Activated CD8-positive, alpha-beta memory T cell treated with anti-CD3 and anti-CD28 coated beads for 24 hours (primary cell): ENCODE data around the gene FTCDNL1.

Experiments used
- DNase-seq: peaks from one replicate; pipeline ENCODE4 v3.0.0-alpha.2; 2020

Gene FTCDNL1

GRCh38 chr2:199739413-199740110, 111.4 kb downstream of the FTCDNL1 start:
- peak; percentile 88 for DNase-seq

DNA sequence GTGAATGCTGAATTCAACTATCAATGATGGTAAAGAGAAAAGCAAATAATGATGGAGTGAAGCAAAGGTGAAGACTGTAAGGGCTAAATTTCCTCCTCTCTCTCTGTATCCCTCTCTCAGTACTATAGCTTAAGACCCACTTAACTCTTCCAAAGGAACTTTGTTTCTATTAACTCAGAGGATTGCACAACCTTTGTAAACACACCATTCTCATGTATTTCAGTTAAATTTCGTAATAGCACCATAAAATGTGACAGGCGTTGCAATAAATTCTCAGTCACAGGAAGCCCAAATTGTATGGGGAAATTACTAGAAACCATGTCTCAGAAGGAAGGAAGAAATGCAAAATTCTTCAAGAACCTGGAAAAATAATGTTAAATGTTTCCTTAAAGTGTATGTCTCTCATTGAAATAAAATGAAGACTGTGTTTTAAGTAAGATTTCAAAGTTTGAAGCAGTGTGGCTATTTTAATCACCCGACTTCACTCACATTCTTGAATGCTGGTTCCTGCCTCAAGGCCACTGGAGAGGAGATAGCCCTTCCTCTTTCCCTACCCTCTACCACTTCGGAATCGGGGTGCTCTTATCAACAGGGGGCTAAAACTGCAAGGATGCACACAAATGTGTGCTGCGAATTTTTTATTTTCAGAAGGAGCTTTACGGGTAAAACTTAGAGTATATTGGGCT, 112.1 kb downstream of the FTCDNL1 start:
- no peak for DNase-seq

GRCh38 chr2:199734651-199735050, 116.3 kb downstream of the FTCDNL1 start:
- no peak for DNase-seq

DNA sequence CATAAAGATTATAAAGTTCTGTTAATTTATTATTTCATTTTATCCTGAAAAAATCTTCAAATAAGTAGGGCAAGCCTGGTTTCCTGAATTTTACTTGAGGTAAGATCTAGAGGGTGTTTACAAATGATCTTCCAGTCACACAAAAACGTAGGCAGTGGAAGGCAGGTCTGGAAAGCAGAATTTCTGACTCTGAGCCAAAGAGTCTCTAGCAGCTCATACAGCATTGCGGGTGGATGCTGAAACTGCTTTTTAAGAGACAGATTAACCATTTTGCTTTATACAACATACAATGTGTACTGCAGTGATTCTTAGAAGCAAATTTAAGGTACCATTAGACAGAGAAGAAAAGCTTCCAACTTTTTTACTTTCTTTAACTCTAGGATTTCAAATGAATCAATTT, 117.0 kb downstream of the FTCDNL1 start:
- no peak for DNase-seq

GRCh38 chr2:199727801-199728200, 123.2 kb downstream of the FTCDNL1 start:
- DNase-seq, result no peak

DNA sequence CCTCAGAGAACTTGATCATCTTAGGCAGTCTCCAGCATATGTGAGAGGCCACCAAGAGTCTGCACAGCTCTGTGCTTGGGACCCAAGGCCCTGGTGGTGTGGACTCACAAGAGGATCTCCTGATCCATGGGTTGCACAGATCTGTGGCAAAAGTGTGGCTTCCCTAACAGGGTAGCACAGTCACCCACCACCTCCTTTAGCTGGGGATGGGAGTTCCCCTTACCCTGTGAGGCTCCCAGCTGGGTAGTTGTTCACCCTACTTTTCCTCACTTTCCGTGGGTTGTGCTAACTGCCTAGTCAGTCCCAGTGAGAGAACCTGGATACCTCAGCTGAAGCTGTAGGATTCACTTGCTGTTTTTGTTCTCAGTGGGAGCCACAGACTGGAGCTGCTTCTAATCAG, 123.7 kb downstream of the FTCDNL1 start:
- no peak for DNase-seq

DNA sequence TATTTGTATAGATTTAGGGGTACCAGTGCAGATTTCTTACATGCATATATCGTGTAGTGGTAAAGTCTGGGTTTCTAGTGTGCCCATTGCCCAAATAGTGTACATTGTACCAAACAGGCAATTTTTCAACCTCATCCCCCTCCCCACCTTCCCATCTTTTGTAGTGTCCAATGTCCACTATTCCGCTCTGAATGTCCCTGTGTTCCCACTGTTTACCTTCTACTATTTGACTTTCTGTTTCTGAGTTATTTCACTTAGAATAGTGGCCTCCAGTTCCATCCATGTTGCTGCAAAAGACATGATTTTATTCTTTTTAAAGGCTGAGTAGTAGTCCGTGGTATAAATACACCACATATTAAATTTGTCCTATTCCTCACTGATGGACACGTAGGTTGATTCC, 132.9 kb downstream of the FTCDNL1 start:
- DNase-seq, result no peak

DNA sequence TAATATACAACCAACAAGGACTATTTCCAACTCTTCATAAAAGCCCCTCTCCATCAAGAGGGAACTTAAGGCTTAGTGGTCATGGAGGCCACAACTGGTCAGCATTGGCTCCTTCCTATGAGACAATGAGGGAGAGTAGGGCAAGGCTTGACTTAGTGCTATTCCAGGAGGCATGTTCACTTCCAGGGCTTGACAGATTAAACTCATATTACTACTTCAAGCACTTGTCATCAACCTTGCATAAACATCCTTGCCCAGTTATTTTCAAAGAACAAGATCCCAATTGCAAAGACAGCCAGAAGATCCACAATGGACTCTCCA, 133.4 kb downstream of the FTCDNL1 start:
- no peak for DNase-seq

GRCh38 chr2:199716807-199717586, 134.0 kb downstream of the FTCDNL1 start:
- DNase-seq, result no peak

DNA sequence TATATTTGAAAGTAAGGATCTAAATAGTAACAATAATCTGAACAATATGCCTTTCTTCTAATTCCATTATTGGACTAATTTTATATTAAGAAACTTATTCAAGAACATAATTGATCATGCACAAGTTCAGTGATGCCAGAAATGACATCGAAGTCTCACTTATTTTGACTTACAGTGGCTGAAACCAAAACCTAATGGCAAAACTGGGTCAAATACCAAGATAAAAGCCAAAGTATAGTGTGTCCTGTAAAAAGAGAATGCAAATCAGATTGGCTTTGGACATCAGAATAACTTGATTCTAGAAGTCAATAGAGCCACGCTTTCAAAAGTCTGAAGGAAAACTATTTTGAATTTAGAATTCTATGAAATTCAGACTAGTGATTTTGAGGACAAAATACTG, 137.2 kb downstream of the FTCDNL1 start:
- no peak for DNase-seq

- DNase-seq, result no peak
Measured at GRCh38 chr2:199710551-199710950, 140.4 kb downstream of the FTCDNL1 start.
